ENCODE measurements around the gene PTPRCAP.
"Not testable (repeated sequence)": the region's sequence is repeated elsewhere in the genome, so short reads cannot be mapped to it uniquely, and the experiment has no call there.

PTPRCAP gene, protein sequence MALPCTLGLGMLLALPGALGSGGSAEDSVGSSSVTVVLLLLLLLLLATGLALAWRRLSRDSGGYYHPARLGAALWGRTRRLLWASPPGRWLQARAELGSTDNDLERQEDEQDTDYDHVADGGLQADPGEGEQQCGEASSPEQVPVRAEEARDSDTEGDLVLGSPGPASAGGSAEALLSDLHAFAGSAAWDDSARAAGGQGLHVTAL

DNA sequence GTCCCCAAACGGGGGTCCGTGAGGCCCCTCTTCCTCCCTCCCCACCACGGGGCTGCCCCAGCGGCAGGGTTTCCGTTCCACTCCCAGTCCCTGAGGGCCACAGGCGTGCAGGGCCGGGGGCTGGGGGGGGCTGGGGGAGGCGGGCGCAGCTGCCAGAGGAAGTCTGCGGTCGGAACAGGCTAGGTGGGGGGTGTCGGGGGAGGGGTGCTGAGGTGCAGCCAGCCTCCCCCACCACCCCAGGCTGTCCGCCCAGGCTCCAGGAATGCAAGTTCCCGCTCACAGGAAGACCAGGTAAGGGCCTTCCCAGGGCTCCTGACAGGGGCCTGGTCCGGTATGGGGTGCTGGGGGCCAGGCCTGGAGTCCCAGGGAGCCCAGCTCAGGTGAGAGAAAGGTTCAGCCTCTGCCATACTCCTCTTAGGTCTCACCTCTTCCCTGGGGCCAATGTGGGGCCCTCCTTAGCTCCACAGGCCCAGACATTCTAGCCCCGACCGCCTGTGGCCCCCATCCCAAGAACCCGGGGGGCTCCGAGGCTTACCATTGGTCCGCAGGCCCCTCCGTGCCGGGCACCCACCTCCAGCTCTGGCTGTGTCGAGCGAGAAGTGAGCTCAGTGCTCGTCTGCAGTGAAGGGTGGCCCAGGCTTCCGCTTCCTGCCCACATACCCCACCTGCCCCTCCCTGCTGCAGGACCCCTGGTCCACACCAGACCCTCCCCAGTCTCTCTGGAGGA is at the start of gene PTPRCAP:
Gene PTPRCAP, minus strand, starts transcription at position 601 of the 727 bp plus-strand sequence. Its CDS starts 63 bp downstream, at position 538.
- in situ Hi-C loops (cut with HindIII; ENCODE audit: low sequenced_read_pairs): no loop called here

DNA sequence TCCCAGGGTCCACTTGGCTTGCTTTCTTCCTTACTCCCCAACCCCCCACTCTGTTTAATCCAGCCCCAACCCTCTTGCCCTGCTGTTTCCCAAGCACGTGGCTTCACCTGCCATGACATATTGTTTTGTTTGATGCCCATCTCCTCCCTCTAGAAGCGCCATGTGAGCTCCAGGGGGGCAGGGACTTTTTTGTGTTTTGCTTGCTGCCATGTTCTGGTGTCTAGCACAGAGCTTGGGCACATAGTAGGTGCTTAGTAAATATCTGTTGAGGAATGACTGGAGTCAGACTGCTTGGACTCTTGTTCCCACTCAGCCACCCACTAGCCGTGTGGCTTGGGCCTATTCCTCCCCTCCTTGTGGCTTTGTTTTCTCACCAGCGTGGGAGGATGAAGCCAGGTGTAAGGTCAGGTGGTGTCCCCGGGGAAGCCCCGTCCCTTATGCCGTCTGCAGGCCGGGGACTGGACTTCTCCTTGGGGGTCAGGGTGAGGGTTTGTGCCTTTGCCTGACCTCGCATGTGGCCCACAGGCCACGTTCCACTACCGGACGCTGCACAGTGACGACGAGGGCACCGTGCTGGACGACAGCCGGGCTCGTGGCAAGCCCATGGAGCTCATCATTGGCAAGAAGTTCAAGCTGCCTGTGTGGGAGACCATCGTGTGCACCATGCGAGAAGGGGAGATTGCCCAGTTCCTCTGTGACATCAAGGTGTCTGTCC is 49.2 kb upstream of the PTPRCAP start:
- in situ Hi-C loops (cut with HindIII; ENCODE audit: low sequenced_read_pairs): no loop called here

DNA sequence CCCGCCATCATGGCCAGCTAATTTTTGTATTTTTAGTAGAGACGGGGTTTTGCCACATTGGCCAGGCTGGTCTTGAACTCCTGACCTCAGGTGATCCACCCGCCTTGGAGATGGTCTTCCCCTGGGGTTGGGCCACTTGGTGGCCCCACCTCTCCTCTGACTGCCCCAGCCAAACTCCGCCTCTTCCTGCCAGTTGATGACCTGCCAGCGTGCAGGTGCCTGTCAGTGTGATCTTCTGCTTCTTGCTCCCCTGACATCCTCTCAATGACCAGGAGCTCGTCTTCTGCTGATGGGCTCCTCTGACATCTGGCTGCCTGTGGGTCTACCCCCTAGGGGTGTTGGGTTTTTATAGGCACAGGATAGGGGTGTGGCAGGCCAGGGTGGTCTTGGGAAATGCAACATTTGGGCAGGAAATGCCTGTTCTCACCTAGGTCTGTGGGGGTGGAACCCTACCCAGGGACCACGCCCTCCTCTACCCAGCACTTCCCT is 48.4 kb upstream of the PTPRCAP start:
- in situ Hi-C loops (cut with HindIII; ENCODE audit: low sequenced_read_pairs): not testable (repeated sequence)

DNA sequence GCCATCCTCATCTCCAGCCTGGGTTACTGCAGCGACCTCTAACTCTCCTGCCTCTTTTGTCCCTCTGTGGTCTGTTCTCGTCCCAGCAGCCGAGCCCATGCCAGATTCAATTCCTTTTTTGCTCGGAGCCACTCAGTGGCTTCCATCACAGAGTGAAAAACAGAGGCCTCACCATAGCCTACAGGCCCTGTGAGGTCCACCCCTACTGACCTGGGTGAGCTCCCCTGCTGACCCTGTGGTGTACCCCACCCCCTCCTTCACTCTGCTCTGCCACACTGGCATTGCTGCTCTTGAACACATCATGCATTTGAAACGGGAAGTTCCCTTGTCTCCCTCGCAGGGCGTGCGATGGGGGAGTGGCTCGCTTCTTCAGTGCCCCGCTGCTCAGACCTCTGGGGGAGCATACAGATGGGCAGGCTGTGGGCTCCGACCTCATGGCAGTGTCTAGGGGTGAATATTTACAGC is 47.4 kb upstream of the PTPRCAP start:
- in situ Hi-C loops (cut with HindIII; ENCODE audit: low sequenced_read_pairs): no loop called here

DNA sequence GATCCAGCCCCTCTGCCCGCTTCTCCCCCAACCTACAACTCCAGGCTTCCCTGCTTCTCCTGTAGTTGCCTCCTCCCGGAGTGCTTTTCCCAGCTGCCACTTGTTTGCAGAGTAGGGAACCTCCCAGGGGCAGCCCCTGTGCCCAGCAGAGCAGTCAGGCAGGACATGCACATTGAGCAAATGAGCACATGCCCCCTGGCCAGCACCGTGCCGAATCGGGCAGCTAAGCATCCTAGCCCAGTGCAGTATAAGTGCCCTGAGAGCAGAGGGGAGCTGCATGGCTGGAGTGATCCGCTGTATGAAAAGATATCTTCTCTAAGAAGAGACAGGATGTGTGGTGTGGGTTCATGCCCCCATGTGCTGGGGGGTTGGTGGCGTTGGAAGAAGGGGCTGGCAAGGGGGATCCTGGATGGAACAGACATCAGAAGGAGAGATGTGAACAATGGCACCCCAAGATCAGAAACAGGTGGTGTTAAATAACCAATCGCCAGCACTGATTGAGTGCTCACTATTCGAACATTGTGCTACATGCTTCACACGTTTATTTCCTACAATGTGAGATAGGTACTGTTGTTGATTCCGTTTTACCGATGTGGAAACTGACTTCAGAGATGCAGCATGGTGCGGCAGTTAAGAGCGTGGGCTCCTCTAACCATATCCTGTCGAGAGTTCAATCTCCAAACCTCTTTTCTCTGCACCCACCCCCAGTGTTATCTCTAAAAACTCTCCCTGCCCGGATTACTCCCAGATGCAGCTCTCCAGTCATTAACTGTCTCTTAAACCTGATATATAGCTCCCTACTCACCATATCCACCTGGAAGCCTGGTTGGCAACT is 46.6 kb upstream of the PTPRCAP start:
- in situ Hi-C loops (cut with HindIII; ENCODE audit: low sequenced_read_pairs): no loop called here

DNA sequence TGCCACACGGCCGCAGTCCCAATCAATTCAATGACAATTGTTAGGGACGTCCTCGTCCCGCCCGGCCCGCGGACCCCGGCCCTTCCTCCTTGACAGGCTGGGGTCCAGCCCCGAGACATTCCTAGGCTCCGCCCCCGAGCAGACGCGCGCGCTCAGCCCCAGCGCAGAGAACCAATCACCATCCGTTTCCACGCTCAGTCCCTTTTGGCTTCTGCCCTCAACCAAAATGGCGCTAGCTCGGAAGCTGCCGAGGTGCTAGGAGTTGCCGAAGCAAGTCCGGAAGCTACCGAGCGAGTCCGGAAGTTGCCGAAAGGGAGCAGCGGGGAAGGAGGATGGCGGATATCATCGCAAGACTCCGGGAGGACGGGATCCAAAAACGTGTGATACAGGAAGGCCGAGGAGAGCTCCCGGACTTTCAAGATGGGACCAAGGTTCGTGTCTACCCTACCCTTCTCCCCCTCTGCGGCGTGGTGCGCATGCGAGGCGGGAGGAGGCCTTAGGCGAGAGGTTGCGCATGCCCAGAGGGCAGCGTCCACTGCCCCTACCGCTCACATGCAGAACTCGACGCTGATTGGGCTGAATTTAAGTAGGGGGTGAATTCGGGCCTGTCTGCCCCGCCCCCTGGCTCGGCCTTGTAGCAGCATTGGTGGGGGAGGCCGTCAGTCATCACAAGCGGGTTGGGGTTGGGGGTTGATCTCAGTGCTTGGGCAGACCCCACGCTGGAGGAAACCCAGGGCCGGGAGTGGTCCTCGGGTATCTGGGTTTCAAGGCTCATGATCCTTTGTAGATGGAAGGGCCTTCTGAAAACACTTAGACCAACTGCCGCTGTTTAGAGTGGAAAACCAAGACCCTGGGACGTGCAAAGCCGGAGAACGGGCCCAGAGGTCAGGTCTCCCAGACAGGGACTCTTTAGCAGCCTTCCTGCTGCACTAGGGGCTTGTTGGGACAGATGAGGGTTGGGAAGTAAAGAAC is 45.6 kb upstream of the PTPRCAP start, which contains the start of gene AIP:
Gene AIP, plus strand, starts transcription at position 200 of the 972 bp plus-strand sequence. Its CDS starts 133 bp downstream, at position 333.
- in situ Hi-C loops (cut with HindIII; ENCODE audit: low sequenced_read_pairs): no loop called here

DNA sequence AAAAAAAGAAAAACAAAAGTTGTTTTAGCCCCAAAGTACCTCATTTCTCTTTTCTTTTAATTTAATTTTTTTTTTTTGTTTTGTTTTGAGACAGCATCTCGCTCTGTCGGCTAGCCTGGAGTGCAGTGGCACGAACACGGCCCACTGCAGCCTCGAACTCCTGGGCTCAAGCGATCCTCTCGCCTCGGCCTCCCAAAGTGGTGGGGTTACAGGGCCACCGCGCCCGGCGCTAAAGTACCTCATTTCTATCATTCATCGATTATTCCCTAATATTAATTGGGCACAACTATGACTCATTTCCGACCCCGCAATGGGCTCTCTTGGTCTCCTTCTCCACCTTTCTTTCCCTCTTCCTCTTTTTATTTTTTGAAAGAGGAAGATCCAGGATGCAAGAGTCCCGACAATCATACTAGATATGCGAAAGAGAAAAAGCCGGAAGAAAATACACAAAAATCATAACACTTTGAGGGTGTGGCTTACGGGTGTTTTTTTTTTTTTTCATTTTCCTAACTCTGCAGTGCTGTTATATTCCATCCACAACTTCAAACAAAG is 44.9 kb upstream of the PTPRCAP start:
- in situ Hi-C loops (cut with HindIII; ENCODE audit: low sequenced_read_pairs): no loop called here

DNA sequence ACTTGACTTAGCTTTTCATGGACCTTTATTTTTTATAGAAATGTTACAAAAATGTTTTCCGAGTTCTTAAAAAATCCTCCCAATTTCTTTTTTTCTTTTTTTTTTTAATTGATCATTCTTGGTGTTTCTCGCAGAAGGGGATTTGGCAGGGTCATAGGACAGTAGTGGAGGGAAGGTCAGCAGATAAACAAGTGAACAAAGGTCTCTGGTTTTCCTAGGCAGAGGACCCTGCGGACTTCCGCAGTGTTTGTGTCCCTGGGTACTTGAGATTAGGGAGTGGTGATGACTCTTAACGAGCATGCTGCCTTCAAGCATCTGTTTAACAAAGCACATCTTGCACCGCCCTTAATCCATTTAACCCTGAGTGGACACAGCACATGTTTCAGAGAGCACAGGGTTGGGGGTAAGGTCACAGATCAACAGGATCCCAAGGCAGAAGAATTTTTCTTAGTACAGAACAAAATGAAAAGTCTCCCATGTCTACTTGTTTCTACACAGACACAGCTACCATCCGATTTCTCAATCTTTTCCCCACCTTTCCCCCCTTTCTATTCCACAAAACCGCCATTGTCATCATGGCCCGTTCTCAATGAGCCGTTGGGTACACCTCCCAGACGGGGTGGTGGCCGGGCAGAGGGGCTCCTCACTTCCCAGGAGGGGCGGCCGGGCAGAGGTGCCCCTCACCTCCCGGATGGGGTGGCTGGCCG is 40.0 kb upstream of the PTPRCAP start:
- in situ Hi-C loops (cut with HindIII; ENCODE audit: low sequenced_read_pairs): not testable (repeated sequence)

DNA sequence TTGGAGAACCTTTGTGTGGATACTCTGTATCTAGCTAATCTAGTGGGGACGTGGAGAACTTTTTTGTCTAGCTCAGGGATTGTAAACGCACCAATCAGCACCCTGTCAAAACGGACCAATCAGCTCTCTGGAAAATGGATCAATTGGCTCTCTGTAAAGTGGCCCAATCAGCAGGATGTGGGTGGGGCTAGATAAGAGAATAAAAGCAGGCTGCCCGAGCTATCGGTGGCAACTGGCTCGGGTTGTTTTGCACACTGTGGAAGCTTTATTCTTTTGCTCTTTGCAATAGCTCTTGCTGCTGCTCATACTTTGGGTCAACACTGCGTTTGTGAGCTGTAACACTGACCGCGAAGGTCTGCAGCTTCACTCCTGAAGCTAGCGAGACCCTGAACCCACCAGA is 39.2 kb upstream of the PTPRCAP start:
- in situ Hi-C loops (cut with HindIII; ENCODE audit: low sequenced_read_pairs): not testable (repeated sequence)

DNA sequence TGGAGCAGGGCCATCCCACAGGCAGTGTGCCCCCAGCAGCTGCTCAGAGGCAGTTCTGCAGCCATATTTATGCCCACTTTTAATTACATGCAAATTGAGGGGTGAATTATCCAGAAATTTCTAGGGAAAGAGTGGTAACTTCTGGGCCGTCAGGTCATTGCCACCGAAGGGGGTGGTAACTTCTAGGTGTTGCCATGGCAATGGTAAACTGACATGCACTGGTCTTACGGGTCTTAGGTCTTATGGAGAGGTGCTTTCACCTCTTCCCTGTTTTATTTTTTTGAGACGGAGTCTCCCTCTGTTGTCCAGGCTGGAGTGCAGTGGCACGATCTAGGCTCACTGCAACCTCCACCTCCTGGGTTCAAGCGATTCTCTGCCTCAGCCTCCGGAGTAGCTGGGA is 35.4 kb upstream of the PTPRCAP start:
- in situ Hi-C loops (cut with HindIII; ENCODE audit: low sequenced_read_pairs): no loop called here

DNA sequence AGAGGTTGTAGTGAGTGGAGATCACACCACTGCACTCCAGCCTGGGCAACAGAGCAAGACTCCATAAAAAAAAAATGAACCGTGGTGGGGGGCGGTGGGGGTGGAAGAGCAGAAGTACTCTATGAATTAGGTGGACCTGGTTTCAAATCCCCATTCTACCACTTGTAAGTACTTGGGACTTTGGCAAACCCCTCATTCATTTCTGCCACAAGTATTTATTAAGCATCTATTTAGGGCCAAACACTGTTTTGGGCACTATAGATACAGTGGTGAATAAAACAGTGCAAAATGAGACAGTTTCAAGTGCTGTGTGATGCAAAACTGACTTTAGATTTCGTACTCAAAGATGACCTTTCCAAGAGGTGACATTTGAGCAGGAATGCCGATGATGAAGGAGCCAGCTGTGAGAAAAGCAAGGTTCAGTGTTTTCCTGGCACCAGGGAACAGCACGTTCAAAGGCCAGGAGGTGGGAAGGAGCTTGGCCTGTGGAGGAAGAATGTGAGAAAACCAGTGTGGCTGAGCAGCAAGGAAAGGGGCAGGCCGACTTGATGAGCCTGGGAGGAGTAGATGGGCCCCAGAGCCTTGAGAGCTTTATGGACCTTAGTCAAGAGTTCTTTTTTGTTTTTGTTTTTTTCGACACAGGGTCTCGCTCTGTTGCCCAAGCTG is 33.0 kb upstream of the PTPRCAP start:
- in situ Hi-C loops (cut with HindIII; ENCODE audit: low sequenced_read_pairs): no loop called here

DNA sequence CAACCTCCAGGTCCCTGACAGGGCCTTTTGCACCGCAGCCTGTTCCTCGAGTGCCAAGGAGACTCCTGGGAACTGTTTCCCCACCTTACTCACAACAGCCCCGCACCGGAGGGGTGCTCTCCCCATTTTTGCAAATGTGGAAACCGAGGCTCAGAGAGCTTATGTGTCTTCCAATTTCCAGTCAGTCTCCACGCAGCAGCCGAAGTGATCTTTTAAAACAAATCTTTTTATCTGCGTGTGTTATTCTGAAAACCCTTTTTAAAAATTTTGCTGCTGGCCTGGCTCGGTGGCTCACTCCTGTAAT is 32.0 kb upstream of the PTPRCAP start:
- in situ Hi-C loops (cut with HindIII; ENCODE audit: low sequenced_read_pairs): no loop called here

DNA sequence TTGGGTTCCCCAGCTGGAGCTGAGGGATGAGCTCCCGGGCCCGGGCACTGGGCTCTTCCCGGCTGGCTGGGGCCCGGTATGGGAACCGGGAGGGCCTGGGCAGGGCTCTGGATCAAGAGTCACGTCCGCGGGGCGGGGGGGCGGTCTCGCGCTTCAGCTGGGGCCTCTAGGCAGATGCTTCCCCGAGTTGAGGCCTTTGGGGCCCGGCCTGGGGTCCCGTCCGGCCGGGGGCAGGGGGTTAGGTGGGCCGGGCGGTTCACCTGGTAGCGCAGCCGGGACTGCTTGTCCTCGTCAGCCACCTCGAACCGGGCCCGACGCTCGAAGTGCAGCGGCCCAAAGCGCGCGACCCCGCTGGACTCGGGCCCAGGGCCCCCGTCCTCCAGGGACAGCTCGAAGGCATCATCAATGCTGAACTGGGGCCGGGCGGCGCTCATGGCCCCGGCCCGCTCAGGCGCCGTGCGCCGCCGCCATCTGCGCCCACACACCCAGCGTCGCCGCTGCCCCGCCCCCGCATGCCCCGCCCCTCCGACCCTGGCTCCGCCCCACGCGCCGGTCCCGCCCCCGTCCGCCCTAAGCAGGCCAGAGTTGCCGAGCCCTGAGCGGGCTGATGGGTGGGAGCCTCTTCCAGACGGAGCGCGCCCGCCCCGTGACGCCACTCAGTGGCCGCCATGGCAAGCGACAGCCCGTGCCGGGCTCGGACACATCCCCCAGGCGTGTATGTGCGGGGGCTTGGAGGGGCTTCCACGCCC is 31.5 kb upstream of the PTPRCAP start, which contains the start of gene TMEM134:
Gene TMEM134, minus strand, starts transcription at position 493 of the 749 bp plus-strand sequence. Its CDS starts 59 bp downstream, at position 434.
- in situ Hi-C loops (cut with HindIII; ENCODE audit: low sequenced_read_pairs): no loop called here

DNA sequence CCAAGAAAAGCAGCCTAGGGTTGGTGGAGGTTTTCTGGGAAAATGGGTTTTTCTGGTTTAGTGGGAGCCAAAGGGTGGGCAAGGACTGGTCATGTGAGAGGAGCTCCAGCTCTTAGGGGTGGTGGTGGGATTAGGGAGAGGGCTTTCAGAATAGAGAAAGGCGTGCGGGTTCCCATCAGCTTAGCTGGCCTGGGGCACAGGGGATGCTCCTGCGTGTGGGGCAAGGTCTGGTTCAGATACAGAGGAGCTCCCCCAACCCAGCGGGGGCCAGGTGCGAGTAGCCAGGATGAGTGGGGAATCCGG is 30.9 kb upstream of the PTPRCAP start:
- in situ Hi-C loops (cut with HindIII; ENCODE audit: low sequenced_read_pairs): no loop called here

DNA sequence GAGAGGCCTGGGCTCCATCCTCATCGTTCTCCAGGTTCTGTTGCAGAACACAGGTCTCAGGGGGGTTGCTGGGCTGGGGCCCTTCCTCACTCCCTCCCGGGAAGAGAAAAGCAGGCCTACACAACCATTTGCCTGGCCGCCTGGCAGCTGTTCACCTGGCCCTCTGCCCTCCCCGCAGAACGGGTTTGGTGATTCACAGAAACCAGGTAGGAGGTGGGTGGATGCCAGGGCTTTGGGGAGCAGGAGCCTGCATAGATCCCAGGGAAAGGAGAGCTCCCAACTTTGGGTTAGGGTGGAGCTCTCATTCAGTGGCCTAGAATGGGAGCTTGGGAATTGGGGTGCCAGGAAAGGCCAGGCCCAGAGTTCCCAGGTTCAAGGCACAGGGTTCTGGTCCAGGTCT is 30.6 kb upstream of the PTPRCAP start:
- in situ Hi-C loops (cut with HindIII; ENCODE audit: low sequenced_read_pairs): no loop called here

DNA sequence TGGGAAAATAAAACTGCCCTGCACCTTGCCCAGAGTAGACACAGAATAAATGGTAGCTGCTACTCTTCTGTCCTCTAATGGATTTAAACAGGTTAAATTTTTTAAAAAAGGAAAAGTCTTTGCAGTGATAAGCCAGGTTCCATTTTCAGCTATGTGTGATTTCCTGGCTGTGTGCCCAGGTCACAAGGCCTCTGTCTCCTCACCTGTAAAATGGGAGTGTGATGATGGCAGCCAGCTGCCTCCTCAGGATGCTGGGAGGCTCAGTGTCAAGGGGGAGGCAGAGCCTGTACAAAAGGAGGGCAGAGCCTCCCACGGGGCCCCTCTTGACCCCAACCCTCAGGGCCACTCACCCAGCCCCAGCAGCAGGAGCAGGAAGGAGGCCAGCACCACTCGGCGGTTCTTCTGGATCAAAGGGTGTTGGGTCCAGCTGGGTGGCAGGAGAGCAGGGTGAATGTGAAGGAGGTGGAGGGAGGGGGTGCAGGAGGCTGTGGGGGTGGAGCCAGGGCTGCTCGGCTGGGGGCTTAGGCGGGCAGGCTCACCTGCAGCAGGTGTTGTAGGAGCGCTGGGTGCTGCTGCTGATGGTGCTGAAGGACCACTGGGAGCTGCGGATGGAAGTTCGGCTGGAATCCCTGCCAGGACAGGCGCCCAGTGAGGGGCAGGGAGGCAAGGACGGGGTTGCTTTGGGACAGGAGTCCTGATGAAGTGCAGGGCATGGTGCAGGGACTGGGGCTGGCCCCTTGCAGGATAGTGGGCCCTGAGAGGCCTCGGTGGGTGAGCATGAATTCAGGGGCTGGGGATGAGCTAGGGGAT is 29.7 kb upstream of the PTPRCAP start:
- in situ Hi-C loops (cut with HindIII; ENCODE audit: low sequenced_read_pairs): no loop called here

DNA sequence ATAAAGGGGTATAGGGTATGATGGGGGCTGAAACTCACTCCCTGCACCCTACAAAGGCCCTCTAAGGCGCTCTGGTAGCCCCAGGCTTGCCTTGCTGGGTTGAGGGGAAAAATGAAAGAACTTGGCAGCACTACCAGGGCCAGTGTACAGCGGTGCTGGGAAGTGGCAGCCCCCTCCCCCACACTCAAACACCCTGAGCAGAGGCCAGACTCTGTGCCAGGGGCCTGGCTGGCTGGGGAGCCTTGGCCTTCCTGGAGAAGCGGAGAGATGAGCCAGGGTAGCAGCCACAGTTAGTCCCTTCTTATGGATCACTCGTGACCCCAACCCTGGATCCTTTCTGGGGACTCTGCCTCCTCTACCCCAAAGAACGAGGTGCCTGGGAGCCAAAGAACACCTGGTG is 28.9 kb upstream of the PTPRCAP start:
- in situ Hi-C loops (cut with HindIII; ENCODE audit: low sequenced_read_pairs): no loop called here

Measured in DLD1 (cell line).